Upper lobe of left lung (tissue), 4 donors: ENCODE measurements around the gene IQSEC1.

Experiments
- CTCF ChIP-seq, 6 experiments: fragments of 450-650 bp in 4 of 6; fragments of 200-600 bp in 2 of 6; sonication (generic) in 2 of 6; IDR thresholded peaks; one replicate each; pipeline ENCODE4 v1.5.1; 2016 to 2019; ENCODE audit warnings: antibody characterized with exemption in 6 of 6
- POLR2AphosphoS5 ChIP-seq, 2 donors: sonication (generic); formaldehyde crosslinking; IDR thresholded peaks; one replicate each; pipeline ENCODE4 v1.5.1; 2017; ENCODE audit warnings: antibody characterized with exemption in 2 of 2

DNA sequence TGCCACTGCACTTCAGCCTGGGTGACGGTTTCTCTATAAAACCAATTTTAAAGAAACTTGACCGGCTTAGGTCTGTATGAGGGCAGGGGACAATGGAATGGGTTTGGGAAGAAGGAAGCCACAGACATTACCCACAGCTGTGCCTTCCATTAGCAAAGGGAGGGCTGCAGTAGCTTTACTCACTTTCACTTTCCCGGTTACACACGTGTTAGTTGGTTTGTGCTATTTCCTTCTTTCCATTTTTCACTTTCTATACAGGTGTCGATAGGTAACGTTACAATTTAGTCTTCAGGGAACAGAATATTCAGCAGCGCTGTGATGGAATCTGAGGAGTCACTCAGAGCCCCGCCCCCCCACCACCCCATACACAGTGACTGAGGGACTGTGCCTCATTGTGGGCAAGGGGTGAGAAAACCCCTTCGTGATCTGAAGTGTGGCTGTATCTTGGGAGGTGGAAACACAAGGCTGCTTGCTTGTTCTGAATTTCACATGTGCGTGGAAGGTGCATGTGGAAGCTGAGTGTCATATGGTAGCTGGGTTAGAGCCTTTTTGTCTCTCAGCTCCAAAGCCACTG lies 187.0 kb downstream of the IQSEC1 start:
- no peak for TF ChIP-seq POLR2AphosphoS5 (IDR thresholded peaks at IDR 0.05)
- TF ChIP-seq CTCF (IDR thresholded peaks at IDR 0.05): no peak
